Tibial nerve (tissue), 3 donors: ENCODE data around the gene ADAM29.

Source experiments
- POLR2A ChIP-seq, 2 donors: fragments of 450-650 bp; IDR thresholded peaks; one replicate each; pipeline ENCODE4 v1.6.1; 2017; ENCODE audit warnings: antibody characterized with exemption in 2 of 2, mild to moderate bottlenecking in 2 of 2, moderate library complexity in 2 of 2
- TF ChIP-seq, protein P1 (sequence below), 5 experiments: fragments of 200-600 bp in 3 of 5; fragments of 450-650 bp in 2 of 5; sonication (generic) in 3 of 5; IDR thresholded peaks; one replicate each; pipeline ENCODE4 v1.5.1; 2016 to 2019; ENCODE audit warnings: antibody characterized with exemption in 5 of 5, mild to moderate bottlenecking in 3 of 5, moderate library complexity in 2 of 5

DNA sequence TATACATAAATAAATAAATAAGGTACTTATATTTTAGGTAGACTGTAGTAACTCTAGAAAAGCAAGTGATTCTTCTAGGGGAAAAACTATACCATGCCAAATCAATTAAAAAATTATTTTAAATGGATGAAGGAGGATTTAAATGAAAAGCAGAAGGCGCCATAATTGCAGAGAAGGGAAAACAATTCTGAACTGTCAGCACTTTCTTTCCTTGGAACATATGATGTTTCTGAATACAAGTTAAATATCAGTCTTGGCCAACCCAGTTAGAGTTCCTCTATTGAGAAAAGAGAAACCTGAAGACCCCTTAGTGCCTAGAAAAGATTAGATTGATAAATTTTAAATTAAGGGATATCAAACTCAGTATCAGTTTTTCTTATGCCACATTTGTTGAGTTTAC is 75.8 kb downstream of the ADAM29 start:
- TF ChIP-seq, protein P1, sequence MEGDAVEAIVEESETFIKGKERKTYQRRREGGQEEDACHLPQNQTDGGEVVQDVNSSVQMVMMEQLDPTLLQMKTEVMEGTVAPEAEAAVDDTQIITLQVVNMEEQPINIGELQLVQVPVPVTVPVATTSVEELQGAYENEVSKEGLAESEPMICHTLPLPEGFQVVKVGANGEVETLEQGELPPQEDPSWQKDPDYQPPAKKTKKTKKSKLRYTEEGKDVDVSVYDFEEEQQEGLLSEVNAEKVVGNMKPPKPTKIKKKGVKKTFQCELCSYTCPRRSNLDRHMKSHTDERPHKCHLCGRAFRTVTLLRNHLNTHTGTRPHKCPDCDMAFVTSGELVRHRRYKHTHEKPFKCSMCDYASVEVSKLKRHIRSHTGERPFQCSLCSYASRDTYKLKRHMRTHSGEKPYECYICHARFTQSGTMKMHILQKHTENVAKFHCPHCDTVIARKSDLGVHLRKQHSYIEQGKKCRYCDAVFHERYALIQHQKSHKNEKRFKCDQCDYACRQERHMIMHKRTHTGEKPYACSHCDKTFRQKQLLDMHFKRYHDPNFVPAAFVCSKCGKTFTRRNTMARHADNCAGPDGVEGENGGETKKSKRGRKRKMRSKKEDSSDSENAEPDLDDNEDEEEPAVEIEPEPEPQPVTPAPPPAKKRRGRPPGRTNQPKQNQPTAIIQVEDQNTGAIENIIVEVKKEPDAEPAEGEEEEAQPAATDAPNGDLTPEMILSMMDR (IDR thresholded peaks at IDR 0.05): no peak
- TF ChIP-seq POLR2A (IDR thresholded peaks at IDR 0.05): no peak
